Panc1 (cell line): ENCODE data around the gene HLA-DQA2. TPM values are rescaled to one million over a fixed set of nuclear protein-coding genes. Genes with fewer than 3 reads are reported as not detected.

ENCODE experiments used
- ATAC-seq: fragments of 200-7000 bp; cut with Tn5 transposase; 2 replicates; pipeline ENCODE4 v1.9.1; 2020; ENCODE audit warnings: mild to moderate bottlenecking, moderate library complexity
- Bru-seq: library from RNA; stranded (reverse); fragments of 400-500 nt; gene quantifications from one replicate; lab custom pipeline; 2021; lab: Mats Ljungman, UMichigan
- BruChase-seq, 2 experiments: library from RNA; stranded (reverse); fragments of 400-500 nt; gene quantifications; one replicate each; lab custom pipeline; 2021; lab: Mats Ljungman, UMichigan
- BruUV-seq: library from RNA; stranded (reverse); fragments of 400-500 nt; replicated peaks from 2 replicates; lab custom pipeline; 2021; lab: Mats Ljungman, UMichigan
- CTCF ChIA-PET: fragments of 300-600 bp; sonication (Branson Sonifier 250); formaldehyde crosslinking; loops from one replicate; lab custom pipeline; 2022; ENCODE audit warnings: antibody characterized with exemption; lab: Charles Lee
- POLR2A ChIA-PET: fragments of 300-600 bp; sonication (Branson Sonifier 250); formaldehyde crosslinking; loops from one replicate; lab custom pipeline; 2022; ENCODE audit warnings: antibody characterized with exemption; lab: Charles Lee
- DNase-seq: peaks from one replicate; pipeline ENCODE4 v3.0.0-alpha.2; 2010; ENCODE audit warnings: low read depth, low spot score
- H3K27ac ChIP-seq: 2 replicates; pipeline ENCODE4 v1.5.1; 2011; ENCODE audit warnings: mild to moderate bottlenecking, low read length, inconsistent platforms
- H3K27me3 ChIP-seq: fragments of 200-500 bp; sonication (Bioruptor generic); 2 replicates; pipeline ENCODE4 v1.6.0; 2014; ENCODE audit warnings: low read length, inconsistent platforms; ENCODE audit not compliant: control insufficient read depth, insufficient read depth
- H3K36me3 ChIP-seq: fragments of 200-500 bp; sonication (Bioruptor generic); 2 replicates; pipeline ENCODE4 v1.5.1; 2014; ENCODE audit warnings: inconsistent platforms, mild to moderate bottlenecking, low read length, moderate library complexity; ENCODE audit not compliant: control insufficient read depth, insufficient read depth
- H3K4me1 ChIP-seq: 2 replicates; pipeline ENCODE4 v1.5.1; 2011; ENCODE audit warnings: inconsistent platforms, mild to moderate bottlenecking, low read length, moderate library complexity; ENCODE audit not compliant: control insufficient read depth, insufficient read depth
- H3K4me3 ChIP-seq, 2 experiments: 2 replicates each; pipeline ENCODE4 v1.5.1; 2011 to 2012; ENCODE audit warnings: low read depth in 2 of 2, low read length in 2 of 2, mild to moderate bottlenecking in 2 of 2, inconsistent platforms in 1 of 2, moderate library complexity in 1 of 2
- H3K9me3 ChIP-seq: fragments of 200-500 bp; sonication (Bioruptor generic); 2 replicates; pipeline ENCODE4 v1.5.1; 2014; ENCODE audit warnings: low read depth, mild to moderate bottlenecking, inconsistent platforms, low read length, moderate library complexity; ENCODE audit not compliant: control insufficient read depth, insufficient read depth
- CTCF ChIP-seq: fragments of 450-650 bp; IDR thresholded peaks from 2 replicates; pipeline ENCODE4 v1.5.1; 2017; ENCODE audit warnings: mild to moderate bottlenecking
- POLR2AphosphoS5 ChIP-seq: IDR thresholded peaks from 2 replicates; pipeline ENCODE4 v1.6.1; 2012; ENCODE audit warnings: mild to moderate bottlenecking, low read depth, low read length, moderate library complexity
- SIN3A ChIP-seq: IDR thresholded peaks from 2 replicates; pipeline ENCODE4 v1.6.1; 2012; ENCODE audit warnings: low read depth, mild to moderate bottlenecking, low read length, moderate library complexity, borderline replicate concordance; ENCODE audit not compliant: insufficient read depth
- TCF7L2 ChIP-seq: IDR thresholded peaks from 2 replicates; pipeline ENCODE4 v1.6.1; 2011; ENCODE audit warnings: mild to moderate bottlenecking, low read depth, low read length, inconsistent platforms
- in situ Hi-C: cut with HindIII; loops from 2 replicates; pipeline ENCODE4 v1.10.0; 2016; ENCODE audit warnings: low sequenced_read_pairs, low pct_unique_long_range_greater_than_20kb
- intact Hi-C: fragments of 100-400 bp; cut with micrococcal nuclease; formaldehyde crosslinking; loops from one replicate; pipeline ENCODE4 v1.10.0; 2022; ENCODE audit not compliant: unreplicated experiment
- long read RNA-seq: library from polyadenylated mRNA; unstranded; transcript quantifications from one replicate; pipeline ENCODE4 v2.0.0, GENCODE V29; 2021; ENCODE audit not compliant: unreplicated experiment
- polyA plus RNA-seq: library from polyadenylated mRNA; unstranded; fragments of >200 nt; gene quantifications from one replicate; pipeline ENCODE4 v1.2.1, GENCODE V29; 2012; ENCODE audit warnings: missing spikeins; ENCODE audit not compliant: insufficient read length
- total RNA-seq: library from RNA; stranded (reverse); gene quantifications from one replicate; pipeline ENCODE4 v1.2.1, GENCODE V29; 2021; ENCODE audit not compliant: unreplicated experiment
- TF ChIP-seq, protein P1 (sequence below), 2 experiments: IDR thresholded peaks; 2 replicates each; pipeline ENCODE4 v1.6.1; 2011 to 2012; ENCODE audit warnings: low read depth in 2 of 2, control low read depth in 1 of 2, low read length in 1 of 2, mild to moderate bottlenecking in 1 of 2, moderate library complexity in 1 of 2; ENCODE audit not compliant: insufficient read depth in 1 of 2

The HLA-DQA2 gene
- total RNA-seq (not detected), Bru-seq, nascent RNA (percentile 8 among the genes with signal in this experiment), BruChase-seq, experiment 1, labeled RNA remaining after a 2-hour chase (percentile 3 among the genes with signal in this experiment), BruChase-seq, experiment 2, labeled RNA remaining after a 6-hour chase (not detected)
- not detected for polyA plus RNA-seq
- long read RNA-seq = 0 reads

GRCh38 chr6:32741031-32741960, at the start of gene HLA-DQA2:
Gene HLA-DQA2 (plus strand): TSS chr6:32741391. CDS start chr6:32741444, 53 bp downstream.
- DNase-seq = no peak
- BruUV-seq = no TSS peak
- peaks cover 14% of the 10 kb centered on the region for H3K27me3 ChIP-seq
- no peaks in the 10 kb centered on the region for H3K9me3 ChIP-seq
- no peak for TF ChIP-seq TCF7L2
- no peak for TF ChIP-seq CTCF
- no peak for ATAC-seq
- ChIA-PET CTCF (no interaction called here), POLR2A (no interaction called here)
- no peak within 1 kb of the TSS for H3K4me3 ChIP-seq
- H3K27ac ChIP-seq = no peak within 1 kb of the TSS
- H3K4me1 ChIP-seq = no peaks in the 10 kb centered on the region
- no peaks in the 10 kb centered on the region for H3K36me3 ChIP-seq
- intact Hi-C loops = no loop called here
- in situ Hi-C loops = no loop called here

GRCh38 chr6:32692019-32692418, 49.2 kb upstream of the HLA-DQA2 start:
- peak; percentile 17 for DNase-seq
- no TSS peak for BruUV-seq
- no peak for TF ChIP-seq POLR2AphosphoS5
- peak; percentile 70 for TF ChIP-seq CTCF
- Histone ChIP-seq H3K4me3 (no peak overlapping the region), H3K4me1 (no peaks in the 10 kb centered on the region), H3K27me3 (peaks cover 11% of the 10 kb centered on the region), H3K9me3 (no peaks in the 10 kb centered on the region), H3K27ac (no peak overlapping the region), H3K36me3 (no peaks in the 10 kb centered on the region)
- ATAC-seq = no peak
- ChIA-PET CTCF (interaction anchor here (0.5 kb wide), 1 partner anchor 70 kb away, joined by 3 read pairs; no protein-coding TSS in a partner anchor), POLR2A (no interaction called here)
- intact Hi-C loops (no loop called here), in situ Hi-C loops (no loop called here)

DNA sequence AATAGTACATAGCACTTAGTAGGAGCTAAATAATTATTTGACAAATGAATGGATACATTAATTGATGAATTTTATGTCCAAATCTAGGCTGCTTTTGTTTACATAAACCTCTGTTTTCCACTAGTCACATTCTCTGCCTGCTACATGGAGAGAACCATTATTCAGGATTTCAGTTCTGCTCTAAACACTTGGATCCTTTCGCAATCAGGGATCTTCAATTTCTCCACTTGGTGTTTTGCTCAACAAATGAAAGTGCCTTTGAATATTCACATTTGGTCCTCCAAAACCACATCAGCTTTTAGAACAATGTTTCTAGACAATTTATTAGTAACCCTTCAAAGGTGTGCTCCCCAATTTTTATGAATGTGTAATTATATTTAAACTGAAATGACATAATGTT, 44.2 kb upstream of the HLA-DQA2 start:
- DNase-seq (no peak), ATAC-seq (no peak)
- H3K4me1 ChIP-seq = no peaks in the 10 kb centered on the region
- in situ Hi-C loops = no loop called here
- BruUV-seq = no TSS peak
- intact Hi-C loops = no loop called here
- peaks cover 23% of the 10 kb centered on the region; the same call in 1 of the 2 replicates for H3K27me3 ChIP-seq
- no peak overlapping the region for H3K4me3 ChIP-seq
- H3K36me3 ChIP-seq = no peaks in the 10 kb centered on the region
- TF ChIP-seq TCF7L2 (no peak), SIN3A (no peak), CTCF (no peak), POLR2AphosphoS5 (no peak)
- TF ChIP-seq, protein P1, sequence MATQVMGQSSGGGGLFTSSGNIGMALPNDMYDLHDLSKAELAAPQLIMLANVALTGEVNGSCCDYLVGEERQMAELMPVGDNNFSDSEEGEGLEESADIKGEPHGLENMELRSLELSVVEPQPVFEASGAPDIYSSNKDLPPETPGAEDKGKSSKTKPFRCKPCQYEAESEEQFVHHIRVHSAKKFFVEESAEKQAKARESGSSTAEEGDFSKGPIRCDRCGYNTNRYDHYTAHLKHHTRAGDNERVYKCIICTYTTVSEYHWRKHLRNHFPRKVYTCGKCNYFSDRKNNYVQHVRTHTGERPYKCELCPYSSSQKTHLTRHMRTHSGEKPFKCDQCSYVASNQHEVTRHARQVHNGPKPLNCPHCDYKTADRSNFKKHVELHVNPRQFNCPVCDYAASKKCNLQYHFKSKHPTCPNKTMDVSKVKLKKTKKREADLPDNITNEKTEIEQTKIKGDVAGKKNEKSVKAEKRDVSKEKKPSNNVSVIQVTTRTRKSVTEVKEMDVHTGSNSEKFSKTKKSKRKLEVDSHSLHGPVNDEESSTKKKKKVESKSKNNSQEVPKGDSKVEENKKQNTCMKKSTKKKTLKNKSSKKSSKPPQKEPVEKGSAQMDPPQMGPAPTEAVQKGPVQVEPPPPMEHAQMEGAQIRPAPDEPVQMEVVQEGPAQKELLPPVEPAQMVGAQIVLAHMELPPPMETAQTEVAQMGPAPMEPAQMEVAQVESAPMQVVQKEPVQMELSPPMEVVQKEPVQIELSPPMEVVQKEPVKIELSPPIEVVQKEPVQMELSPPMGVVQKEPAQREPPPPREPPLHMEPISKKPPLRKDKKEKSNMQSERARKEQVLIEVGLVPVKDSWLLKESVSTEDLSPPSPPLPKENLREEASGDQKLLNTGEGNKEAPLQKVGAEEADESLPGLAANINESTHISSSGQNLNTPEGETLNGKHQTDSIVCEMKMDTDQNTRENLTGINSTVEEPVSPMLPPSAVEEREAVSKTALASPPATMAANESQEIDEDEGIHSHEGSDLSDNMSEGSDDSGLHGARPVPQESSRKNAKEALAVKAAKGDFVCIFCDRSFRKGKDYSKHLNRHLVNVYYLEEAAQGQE (IDR thresholded peaks at IDR 0.05; ENCODE audit: insufficient read depth in 1 of 2, low read depth in 2 of 2, low read length in 1 of 2) = no peak
- no peaks in the 10 kb centered on the region for H3K9me3 ChIP-seq
- CTCF ChIA-PET = no interaction called here
- no peak overlapping the region for H3K27ac ChIP-seq
- POLR2A ChIA-PET = no interaction called here
